Fibroblast of upper back skin (primary cell): ENCODE data around the gene S100A14.
"Not testable (repeated sequence)": the region's sequence is repeated elsewhere in the genome, so short reads cannot be mapped to it uniquely, and the experiment has no call there.

Source experiments
- DNase-seq: peaks from one replicate; pipeline ENCODE4 v3.0.0-alpha.2; 2013

Gene S100A14

DNA sequence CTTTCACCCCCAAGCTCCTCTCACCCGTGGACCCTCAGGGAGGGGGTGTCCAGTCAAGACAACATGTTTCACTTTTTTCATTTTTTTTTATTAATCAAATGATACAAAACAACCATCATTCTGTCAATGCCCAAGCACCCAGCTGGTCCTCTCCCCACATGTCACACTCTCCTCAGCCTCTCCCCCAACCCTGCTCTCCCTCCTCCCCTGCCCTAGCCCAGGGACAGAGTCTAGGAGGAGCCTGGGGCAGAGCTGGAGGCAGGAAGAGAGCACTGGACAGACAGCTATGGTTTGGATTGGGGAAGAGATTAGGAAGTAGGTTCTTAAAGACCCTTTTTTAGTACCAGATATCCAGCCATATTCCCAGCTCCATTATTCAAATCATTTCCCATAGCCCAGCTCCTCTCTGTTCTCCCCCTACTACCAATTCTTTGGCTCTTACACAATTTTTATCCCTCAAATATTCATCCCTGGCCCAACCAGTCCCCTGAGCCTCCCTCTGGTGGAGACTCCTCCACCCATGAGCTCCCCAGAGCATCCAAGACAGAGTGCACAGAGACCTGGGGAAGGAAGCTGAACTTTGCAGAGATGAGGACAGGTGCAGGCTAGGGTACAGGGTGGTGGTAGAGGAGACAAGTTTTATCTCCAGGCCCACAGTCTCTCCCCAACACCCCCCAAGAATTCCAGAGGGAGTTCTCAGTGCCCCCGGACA, 1.8 kb downstream of the S100A14 start:
- DNase-seq = no peak

DNA sequence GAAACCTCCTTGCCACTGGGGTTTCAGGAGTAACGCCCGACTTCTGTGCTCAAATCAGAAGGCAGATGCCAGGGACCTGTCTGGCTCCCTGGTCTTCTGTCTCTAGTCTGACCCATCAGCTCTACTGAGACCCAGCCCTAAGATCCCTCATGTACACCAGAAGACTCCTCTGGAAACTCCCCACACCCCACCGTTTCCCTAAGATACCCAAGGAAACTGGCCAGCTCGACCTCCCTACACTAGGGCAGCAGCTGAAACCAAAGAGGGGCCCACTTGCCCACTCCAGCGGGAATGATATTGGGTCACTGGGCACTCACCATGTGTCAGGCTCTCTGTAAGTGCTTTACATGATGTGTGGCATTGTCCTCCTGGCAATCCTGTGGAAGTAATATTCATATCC, 2.7 kb downstream of the S100A14 start:
- no peak for DNase-seq

GRCh38 chr1:153612755-153613331, 3.3 kb downstream of the S100A14 start, which contains the start of gene S100A16:
Gene S100A16 (minus strand): TSS chr1:153613137. CDS start chr1:153608151, 4,986 bp downstream.
- peak; percentile 64 for DNase-seq

DNA sequence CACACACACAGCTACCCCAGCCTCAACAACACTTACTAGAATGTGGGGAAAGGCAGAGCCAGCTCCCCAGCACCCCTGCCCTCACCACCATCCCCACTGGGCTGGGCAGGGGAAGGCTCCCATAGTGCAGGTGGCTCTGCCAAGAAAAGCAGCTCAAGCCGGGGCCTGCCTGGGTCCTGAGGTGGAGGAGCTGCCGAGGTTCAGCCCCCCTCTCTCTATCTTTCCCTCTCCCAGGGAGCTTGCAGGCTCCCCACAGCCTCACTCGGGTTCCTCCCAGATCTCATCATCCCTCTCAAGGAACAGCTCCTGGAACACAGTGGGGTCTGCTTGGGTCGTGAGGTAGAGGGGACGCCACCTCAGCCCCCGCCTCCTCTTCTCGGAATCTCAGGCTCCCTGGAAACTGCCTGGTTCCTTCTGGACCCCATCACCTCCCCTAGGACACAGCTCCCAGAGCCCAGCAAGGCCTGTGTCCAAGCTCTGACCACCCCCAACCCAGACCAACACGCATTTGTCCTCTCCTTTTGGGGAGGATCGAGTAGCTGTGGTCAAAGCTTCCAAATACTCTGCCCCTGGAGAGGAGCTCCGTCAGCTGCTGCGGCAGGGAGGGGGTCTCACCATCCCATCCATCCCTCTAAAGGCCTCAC, 3.9 kb downstream of the S100A14 start:
- no peak for DNase-seq

DNA sequence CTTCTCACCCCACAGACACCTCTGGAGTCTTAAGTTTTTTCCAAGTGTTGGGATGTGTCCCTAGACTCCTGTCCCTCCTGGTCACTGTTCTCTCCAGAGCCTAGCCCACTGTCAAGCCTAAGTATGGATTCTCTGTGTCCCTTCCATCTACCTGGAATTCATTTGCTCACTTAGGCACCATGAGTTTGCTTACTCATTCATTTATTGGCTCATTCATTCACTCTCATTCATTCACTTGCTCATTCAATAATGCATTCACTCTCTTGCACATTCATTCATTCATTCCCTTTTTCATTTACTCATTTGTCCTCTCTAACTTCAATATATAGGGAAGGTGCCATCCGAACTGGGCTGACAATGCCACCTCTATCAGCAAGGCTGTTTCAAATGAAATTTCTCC, 4.8 kb downstream of the S100A14 start:
- no peak for DNase-seq

GRCh38 chr1:153610811-153611301, 5.3 kb downstream of the S100A14 start:
- no peak for DNase-seq

GRCh38 chr1:153610334-153610733, 5.8 kb downstream of the S100A14 start:
- DNase-seq = no peak

- no peak for DNase-seq
Measured at GRCh38 chr1:153609585-153609907, 6.6 kb downstream of the S100A14 start.

GRCh38 chr1:153608742-153609584, 7.2 kb downstream of the S100A14 start:
- peak; percentile 82 for DNase-seq

DNA sequence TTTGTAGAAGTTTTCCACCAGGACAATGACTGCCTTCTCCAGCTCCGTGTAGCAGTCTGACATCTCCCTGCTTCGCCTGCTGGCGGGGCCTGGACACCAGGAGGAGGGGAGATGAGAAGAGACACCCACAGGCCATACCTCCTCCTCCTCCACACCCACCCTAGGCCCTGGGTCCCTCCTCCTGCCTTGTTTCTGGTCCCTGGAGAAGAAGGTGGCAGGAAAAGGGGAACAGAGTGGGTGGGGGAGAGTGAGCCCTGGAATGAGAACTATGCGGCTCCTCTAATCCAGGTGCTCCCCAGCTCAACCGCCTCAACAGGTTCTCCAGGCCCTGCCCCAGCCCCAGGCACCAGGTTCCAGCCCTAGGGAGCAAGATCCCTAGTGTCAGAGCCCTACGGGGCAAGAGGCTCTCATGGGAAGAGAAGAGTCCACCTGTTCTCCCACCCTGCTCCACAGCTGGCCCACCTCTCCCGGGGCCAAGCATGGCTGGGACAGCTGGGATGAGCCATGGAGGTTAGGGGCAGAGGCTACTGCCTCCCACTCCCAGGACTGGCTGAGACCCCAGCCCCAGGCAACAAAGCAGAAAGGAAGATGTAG, 7.9 kb downstream of the S100A14 start:
- no peak for DNase-seq

GRCh38 chr1:153607381-153607780, 8.7 kb downstream of the S100A14 start:
- DNase-seq = no peak

DNA sequence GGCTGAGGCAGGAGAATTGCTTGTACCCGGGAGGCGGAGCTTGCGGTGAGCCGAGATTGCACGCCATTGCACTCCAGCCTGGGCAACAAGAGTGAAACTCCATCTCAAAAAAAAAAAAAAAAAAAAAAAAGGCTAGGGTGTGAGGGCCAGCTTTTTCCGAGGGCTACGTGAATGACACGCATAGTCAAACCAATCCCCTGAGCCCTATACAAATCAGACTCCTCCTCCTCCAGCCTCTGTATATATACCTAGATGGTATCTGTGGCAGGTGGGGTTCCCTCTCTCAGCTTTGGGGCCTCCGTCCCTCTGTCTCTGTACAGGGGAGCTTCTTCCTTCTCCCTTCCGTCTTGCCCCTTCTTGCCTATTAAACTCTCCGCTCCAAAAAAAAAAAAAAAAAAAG, 9.9 kb downstream of the S100A14 start:
- no peak for DNase-seq

DNA sequence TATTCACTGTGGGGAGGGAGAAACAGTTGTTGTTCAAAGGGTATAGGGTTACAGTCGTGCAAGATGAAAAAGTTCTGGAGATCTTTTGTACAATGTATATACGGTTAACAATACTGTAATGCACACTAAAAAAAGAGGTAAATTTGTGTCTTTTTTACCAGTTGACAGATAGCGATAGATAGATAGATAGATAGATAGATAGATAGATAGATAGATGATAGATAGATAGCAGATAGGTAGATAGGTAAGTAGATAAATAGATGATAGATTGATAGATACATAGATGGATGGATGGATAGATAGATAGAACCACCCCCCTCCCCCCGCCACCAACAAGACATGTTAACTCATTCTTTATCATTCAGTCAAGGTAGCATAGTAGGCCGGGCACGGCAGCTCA, 13.4 kb downstream of the S100A14 start:
- DNase-seq = no peak

DNA sequence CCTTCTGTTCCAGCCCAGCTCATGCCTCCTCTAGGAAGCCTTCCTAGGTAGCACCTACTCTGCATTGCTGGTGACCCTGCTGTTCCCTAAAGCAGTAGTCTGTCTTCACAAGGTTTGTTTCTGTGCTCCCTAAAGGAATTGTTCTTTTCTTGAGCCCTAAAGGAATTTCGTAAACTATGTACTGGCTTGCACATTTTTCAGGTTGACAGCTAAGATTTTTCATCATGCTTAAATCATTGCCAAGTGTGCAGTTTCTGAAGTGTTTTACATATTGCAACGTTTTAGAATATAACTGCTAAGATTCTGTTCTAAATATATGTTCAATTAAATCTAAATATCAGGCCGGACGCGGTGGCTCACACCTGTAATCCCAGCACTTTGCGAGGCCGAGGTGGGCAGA, 16.3 kb downstream of the S100A14 start:
- DNase-seq = no peak

GRCh38 chr1:153598309-153599172, 17.6 kb downstream of the S100A14 start:
- DNase-seq = peak; percentile 72

- DNase-seq = no peak
Measured at GRCh38 chr1:153597206-153597605, 18.9 kb downstream of the S100A14 start.

DNA sequence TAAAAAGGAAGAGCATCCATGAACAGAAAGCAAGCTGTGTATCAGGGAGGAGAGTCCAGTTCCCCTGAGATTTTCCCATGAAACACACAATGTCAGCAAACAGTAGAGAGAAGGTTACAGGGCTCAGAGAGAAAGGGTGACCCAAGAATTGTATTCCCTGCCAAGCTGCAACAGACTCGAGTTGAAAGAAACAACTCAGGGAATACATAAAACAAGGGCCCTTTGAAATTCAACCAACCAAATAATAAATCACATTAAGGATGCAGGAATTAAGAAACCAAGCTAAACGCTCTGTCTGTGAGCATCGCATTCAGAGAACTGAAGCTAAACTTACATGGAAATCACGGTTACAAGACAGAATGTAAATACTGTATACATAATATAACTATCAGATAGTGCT, 23.4 kb downstream of the S100A14 start:
- no peak for DNase-seq

- no peak for DNase-seq
Measured at GRCh38 chr1:153588482-153588881, 27.6 kb downstream of the S100A14 start.

- not testable (repeated sequence) for DNase-seq
Measured at GRCh38 chr1:153588033-153588432, 28.1 kb downstream of the S100A14 start.

GRCh38 chr1:153587314-153587713, 28.8 kb downstream of the S100A14 start:
- DNase-seq = no peak

DNA sequence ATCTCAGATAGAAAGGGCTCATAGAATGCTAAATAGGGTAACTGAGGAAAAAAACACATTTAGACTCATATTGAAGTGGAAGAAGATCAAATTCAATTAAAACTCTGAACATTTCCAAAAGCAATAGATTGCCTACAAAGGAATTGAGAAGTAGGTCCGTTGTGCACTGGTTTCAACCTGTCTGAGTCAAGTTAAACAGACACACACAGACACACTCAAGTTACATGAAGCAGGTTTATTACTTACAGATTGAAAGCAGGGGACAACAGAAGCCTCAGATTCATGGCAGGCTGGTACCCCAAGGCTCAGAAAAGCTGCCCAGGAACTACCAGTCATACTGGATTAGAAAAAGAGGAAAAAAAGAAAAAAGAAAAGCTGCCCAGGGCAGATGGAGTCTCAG, 29.8 kb downstream of the S100A14 start:
- DNase-seq = no peak

- no peak for DNase-seq
Measured at GRCh38 chr1:153585006-153585405, 31.1 kb downstream of the S100A14 start.
